Upper lobe of left lung (tissue), 4 donors: ENCODE results near the gene XRCC4.

Source experiments
- POLR2A ChIP-seq, 4 donors: fragments of 450-650 bp; IDR thresholded peaks; one replicate each; pipeline ENCODE4 v1.5.1; 2016 to 2017; ENCODE audit warnings: antibody characterized with exemption in 4 of 4, mild to moderate bottlenecking in 2 of 4
- POLR2AphosphoS5 ChIP-seq, 2 donors: sonication (generic); formaldehyde crosslinking; IDR thresholded peaks; one replicate each; pipeline ENCODE4 v1.5.1; 2017; ENCODE audit warnings: antibody characterized with exemption in 2 of 2
- TF ChIP-seq, protein P1 (sequence below), 6 experiments: fragments of 450-650 bp in 4 of 6; fragments of 200-600 bp in 2 of 6; sonication (generic) in 2 of 6; IDR thresholded peaks; one replicate each; pipeline ENCODE4 v1.5.1; 2016 to 2019; ENCODE audit warnings: antibody characterized with exemption in 6 of 6

DNA sequence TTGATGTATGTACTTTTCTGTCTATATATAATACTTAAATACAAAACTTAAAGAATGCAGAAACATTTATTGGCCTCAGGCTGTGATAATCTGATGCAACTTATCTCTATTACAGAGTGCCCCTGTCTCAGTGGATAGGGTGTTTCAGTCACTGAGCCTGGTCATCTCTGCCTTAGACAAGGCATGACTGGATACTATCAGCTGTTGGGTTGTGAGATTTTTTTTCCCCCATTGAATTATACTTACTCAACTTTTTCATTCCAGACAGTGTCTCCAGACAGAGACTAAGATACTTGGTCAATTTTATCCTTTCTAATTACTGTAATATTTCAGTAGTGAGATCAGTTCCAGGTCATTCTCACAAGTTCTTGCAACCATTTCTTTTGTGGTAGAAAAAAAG is 26.7 kb downstream of the XRCC4 start:
- TF ChIP-seq, protein P1, sequence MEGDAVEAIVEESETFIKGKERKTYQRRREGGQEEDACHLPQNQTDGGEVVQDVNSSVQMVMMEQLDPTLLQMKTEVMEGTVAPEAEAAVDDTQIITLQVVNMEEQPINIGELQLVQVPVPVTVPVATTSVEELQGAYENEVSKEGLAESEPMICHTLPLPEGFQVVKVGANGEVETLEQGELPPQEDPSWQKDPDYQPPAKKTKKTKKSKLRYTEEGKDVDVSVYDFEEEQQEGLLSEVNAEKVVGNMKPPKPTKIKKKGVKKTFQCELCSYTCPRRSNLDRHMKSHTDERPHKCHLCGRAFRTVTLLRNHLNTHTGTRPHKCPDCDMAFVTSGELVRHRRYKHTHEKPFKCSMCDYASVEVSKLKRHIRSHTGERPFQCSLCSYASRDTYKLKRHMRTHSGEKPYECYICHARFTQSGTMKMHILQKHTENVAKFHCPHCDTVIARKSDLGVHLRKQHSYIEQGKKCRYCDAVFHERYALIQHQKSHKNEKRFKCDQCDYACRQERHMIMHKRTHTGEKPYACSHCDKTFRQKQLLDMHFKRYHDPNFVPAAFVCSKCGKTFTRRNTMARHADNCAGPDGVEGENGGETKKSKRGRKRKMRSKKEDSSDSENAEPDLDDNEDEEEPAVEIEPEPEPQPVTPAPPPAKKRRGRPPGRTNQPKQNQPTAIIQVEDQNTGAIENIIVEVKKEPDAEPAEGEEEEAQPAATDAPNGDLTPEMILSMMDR (IDR thresholded peaks at IDR 0.05), result no peak
- TF ChIP-seq POLR2A (IDR thresholded peaks at IDR 0.05) (no peak), POLR2AphosphoS5 (IDR thresholded peaks at IDR 0.05) (no peak)
